HG03460 (cell line): ENCODE data around the gene GPR78.
"Not testable (repeated sequence)": the region's sequence is repeated elsewhere in the genome, so short reads cannot be mapped to it uniquely, and the experiment has no call there.

Source experiments
- ATAC-seq: cut with Tn5 transposase; IDR thresholded peaks from one replicate; pipeline ENCODE4 v1.9.1; 2021; ENCODE audit not compliant: unreplicated experiment

The GPR78 gene

DNA sequence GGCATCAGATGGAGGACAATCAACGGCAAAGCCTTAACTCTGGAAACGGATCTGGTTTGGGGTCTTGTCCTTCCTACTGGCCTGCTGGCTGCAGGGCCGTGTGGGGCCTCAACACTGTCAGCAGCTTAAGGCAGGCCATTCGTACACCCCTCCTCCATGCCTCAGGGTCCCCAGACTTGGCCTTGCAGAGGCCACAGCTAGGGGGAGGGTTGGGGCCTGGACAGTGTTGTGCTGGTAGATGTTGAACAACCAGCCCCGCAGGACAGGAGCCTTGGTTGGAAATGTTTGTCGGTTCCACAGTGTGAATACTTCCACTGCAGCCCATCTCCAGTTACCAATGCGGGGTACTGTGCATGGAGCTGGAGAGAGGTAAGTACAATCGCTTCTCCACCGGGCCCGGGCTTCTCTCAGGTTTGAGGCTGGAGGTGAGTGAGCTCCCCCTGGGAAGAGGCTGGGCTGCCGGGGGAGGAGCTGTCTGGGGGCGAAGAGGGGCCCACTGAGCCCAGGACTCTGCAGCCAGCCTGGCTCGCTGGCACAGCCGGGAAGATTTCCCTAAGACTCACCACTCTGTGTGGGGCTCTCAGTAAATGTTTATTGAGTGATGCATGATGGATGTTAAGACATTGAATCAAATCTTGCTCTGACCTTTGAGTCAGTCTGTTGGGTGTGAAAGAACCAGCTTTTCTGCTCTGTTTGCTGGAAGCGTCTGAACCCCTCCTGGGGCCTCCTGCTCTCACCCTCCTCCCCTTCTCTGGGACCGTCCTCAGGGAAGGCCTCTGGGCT lies 19.7 kb upstream of the GPR78 start:
- ATAC-seq: no peak

DNA sequence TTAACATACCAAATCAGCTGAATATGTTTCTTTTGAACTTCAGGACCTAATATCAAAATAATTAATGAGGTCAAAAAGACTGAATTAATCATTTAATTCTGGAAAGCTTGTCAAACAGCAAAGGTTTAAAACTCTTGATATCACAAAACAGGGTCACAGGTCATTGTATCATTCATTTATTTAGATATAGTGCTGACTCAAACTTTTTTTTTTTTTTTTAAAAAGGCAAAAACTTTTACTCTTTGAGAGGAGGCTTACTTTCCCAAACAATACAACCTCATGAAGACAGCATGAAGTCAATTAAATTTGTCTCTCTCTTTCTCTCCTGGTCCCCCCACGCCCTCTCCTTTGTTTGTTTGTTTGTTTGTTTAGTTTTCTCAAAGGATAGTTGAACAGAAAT lies 15.6 kb upstream of the GPR78 start:
- ATAC-seq: no peak

GRCh38 chr4:8568068-8568668 lies 12.0 kb upstream of the GPR78 start:
- no peak for ATAC-seq

- no peak for ATAC-seq
Measured at GRCh38 chr4:8570201-8570600, 10.0 kb upstream of the GPR78 start.

DNA sequence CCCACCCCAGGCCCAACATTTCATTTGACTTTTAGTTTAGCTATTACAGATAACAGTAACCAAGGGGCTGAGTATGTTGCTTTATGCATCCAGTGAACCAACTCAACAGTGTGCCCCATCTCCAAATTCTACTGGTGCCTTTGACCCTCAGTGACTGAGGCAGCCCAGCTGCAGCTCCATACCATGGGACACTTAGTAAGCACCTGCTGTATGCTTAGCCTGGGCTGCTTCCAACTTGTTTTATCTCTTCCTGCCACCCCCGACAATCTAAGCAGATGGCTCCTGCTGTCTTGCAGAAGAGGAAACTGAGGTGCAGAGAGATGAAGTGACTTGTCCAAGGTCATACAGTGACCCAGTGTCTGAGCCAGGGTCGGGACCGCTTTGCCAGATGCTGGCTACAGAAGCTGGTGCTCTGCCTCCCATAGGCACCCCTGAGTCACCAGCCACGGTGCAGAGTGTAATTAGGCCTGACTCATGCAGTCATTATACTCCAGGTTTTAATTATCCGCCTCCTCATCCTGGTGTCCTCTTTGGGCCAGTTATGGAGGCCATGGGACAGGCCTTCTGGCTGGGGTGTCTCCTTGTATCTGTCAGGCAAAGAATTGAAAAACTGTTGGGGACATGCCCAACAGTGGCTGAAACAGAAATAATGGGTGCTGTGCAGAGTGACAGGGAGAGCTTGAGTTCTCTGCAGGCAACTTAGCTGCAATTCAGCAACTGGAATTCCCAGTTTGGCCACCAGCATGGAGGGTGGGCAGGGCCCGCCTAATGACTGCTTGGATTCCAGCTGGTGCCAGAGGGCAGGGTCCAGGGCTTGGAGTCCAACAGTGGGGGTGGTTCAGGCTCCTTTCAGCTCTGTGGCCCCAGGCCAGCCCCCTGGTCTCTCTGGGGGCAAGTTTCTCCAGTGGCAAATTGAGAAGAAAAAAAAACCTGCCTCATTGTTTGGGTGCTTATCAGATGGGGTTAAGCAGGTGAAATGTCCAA lies 8.2 kb upstream of the GPR78 start:
- no peak for ATAC-seq

DNA sequence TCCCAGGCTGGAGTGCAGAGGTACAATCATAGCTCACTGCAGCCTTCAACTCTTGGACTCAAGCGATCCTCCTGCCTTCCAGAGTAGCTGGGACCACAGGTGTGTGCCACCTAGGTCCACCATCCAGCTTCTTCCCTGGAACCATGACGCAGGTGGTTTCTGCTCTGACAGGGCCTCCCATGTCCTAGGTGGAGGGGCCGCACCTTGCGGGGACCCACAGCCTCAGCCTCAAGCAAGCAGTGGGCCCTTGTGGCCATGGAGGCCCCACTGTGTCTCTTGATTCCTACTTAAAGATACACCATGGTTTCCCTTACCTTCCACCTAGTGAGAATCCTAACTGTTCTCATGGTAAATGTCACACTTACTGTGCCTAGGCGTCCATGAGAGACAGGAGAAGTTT lies 6.9 kb upstream of the GPR78 start:
- no peak for ATAC-seq

DNA sequence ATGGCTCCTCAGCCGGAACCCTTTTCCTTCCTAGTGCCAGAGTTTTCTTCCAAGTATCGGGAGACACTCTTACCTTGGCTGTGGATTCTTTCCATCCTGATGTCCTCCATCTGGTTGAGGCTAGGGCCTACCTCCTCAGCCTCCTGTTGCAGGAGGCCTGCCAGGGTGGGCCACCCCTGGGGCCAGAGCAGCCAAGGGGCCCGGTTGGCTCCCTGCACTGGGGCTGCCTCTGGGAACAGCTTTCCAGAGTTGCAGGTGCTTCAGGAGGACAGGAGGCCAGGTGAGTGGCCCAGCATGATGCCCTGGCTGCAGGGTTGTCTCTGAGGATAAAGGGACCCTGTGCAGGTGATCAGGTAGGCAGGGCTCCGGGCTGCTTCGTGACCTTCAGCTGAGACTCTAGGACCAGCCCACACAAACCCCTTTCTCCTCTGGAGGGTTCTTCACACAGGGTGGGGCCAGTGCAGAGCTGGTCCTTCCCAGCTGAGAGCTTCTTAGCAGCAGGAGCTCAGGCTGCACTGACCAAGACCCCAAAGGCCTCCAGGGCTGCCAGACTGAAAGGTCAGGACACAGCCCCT lies 5.3 kb upstream of the GPR78 start:
- no peak for ATAC-seq

DNA sequence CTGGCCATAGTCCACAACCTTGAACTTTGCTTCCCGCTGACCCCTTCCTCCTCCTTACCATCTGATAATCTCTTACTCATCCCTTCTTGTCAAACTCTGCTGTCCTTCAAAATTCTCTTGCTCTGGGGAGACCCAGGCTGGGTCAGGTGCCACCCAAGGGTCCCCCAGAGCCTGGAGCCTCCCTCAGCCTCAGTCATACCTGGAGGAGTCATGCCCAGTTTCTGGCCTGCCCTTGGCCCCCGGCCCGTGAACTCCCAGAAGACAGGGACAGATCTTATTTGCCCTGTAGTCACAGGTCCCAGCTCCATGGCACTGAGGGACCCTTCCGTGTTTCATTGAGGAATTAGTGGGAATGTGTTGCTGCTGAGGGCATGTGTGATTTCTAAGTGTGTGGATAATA lies 4.7 kb upstream of the GPR78 start:
- ATAC-seq: no peak

GRCh38 chr4:8576591-8576990 lies 3.6 kb upstream of the GPR78 start:
- not testable (repeated sequence) for ATAC-seq

DNA sequence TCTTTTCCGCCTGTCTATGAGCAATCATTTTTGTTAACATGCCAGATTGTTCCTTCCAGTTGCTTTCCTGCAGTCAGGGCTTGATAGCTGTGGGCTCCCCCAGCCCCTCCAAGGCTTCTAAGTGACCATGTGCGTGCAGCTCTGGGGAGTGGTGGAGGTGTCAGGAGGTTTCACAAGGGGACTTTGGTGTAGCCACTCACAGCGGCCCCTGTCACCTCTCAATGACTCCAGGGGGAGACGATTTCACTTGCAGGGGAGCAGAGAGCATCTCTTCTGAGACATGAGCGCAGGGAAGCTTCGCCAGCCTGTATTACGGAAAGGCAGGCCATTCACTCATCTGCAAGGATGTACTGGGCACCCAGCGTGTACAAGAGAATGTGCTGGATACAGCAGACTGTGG lies 3.1 kb upstream of the GPR78 start:
- no peak for ATAC-seq

DNA sequence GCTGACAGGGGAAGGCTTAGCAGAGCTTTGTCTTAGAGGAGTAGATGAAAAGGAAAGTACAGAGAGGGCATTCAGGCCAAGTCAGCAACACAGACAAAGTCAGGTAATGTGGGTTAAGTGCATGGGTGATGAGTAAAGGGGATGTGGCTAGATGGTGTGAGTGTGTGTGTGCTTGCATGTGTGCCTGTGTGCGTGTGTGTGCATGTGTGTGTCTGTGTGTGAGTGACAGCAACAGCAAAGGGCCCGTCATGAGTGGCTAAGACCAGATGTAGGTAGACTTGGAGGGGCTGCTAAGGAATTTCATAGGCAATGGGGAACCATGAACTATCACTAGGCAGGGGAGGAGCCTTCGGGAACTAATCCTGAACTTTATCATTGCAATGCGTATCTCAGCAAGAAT lies 2.2 kb upstream of the GPR78 start:
- ATAC-seq: no peak

GRCh38 chr4:8578717-8579116 lies 1.5 kb upstream of the GPR78 start:
- no peak for ATAC-seq

GRCh38 chr4:8579526-8580320 lies 469 bp upstream of the GPR78 start:
- ATAC-seq: no peak

DNA sequence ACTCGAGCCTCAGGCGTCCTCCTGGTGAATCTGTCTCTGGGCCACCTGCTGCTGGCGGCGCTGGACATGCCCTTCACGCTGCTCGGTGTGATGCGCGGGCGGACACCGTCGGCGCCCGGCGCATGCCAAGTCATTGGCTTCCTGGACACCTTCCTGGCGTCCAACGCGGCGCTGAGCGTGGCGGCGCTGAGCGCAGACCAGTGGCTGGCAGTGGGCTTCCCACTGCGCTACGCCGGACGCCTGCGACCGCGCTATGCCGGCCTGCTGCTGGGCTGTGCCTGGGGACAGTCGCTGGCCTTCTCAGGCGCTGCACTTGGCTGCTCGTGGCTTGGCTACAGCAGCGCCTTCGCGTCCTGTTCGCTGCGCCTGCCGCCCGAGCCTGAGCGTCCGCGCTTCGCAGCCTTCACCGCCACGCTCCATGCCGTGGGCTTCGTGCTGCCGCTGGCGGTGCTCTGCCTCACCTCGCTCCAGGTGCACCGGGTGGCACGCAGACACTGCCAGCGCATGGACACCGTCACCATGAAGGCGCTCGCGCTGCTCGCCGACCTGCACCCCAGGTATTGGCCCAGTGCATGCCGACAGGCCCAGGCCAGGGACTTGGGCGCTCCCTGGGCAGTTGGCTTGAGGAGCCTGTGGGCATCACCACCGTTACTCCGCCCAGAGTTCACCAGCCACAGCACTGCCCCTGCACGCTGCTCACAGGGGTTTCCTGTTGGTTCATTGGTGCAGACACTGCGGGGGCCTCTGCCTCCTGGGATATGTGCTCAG lies 1.1 kb downstream of the GPR78 start:
- no peak for ATAC-seq

GRCh38 chr4:8582016-8582415 lies 1.8 kb downstream of the GPR78 start:
- no peak for ATAC-seq

GRCh38 chr4:8582436-8582835 lies 2.2 kb downstream of the GPR78 start:
- ATAC-seq: no peak

GRCh38 chr4:8582941-8583654 lies 2.9 kb downstream of the GPR78 start:
- ATAC-seq: no peak

DNA sequence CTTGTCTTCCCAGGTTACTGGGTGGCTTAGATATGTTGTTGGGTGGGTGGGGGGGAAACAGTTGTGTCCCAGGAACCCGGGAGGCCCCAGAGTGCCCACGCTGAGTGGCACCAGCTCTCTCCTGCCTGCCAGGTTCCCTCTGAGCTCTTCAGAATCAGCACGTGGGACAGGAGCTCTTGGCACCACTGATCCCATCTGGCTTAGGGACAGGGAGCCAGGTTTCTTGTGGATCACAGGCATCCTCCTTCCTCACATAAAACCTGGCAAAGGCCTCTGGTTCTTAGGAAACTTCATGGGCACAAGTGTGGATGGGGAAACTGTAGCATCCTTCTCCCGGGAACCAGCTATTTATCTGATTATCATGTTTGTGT lies 3.4 kb downstream of the GPR78 start:
- no peak for ATAC-seq

- no peak for ATAC-seq
Measured at GRCh38 chr4:8585186-8585585, 5.0 kb downstream of the GPR78 start.
